Measurements from ENCODE around the gene SUSD1.

GRCh38 chr9:111993319-111993718, 181.8 kb downstream of the SUSD1 start:
- no peak for TF ChIP-seq CTCF (IDR thresholded peaks at IDR 0.05)
- TF ChIP-seq ZFX (IDR thresholded peaks at IDR 0.05; ENCODE audit: borderline replicate concordance) = no peak
